ENCODE data around the gene CCDC85A.

Gene CCDC85A

GRCh38 chr2:56195563-56195962 is 11.8 kb downstream of the CCDC85A start:
- no peak for FAIRE-seq

GRCh38 chr2:56197816-56198215 is 14.0 kb downstream of the CCDC85A start:
- FAIRE-seq, result no peak

GRCh38 chr2:56198936-56199335 is 15.1 kb downstream of the CCDC85A start:
- no peak for FAIRE-seq

- no peak for FAIRE-seq
These were observed 15.7 kb downstream of the CCDC85A start for GRCh38 chr2:56199492-56199891.

GRCh38 chr2:56202381-56203121 is 18.8 kb downstream of the CCDC85A start:
- FAIRE-seq, result no peak

GRCh38 chr2:56204556-56204955 is 20.8 kb downstream of the CCDC85A start:
- no peak for FAIRE-seq

GRCh38 chr2:56206250-56206649 is 22.5 kb downstream of the CCDC85A start:
- no peak for FAIRE-seq

GRCh38 chr2:56207760-56208159 is 24.0 kb downstream of the CCDC85A start:
- FAIRE-seq, result no peak

- FAIRE-seq, result no peak
These were observed 24.6 kb downstream of the CCDC85A start for GRCh38 chr2:56208380-56208779.

- no peak for FAIRE-seq
These were observed 25.9 kb downstream of the CCDC85A start for GRCh38 chr2:56209701-56210100.

GRCh38 chr2:56210291-56210690 is 26.5 kb downstream of the CCDC85A start:
- FAIRE-seq, result no peak

- no peak for FAIRE-seq
These were observed 27.3 kb downstream of the CCDC85A start for GRCh38 chr2:56211048-56211447.

- FAIRE-seq, result no peak
These were observed 32.1 kb downstream of the CCDC85A start for GRCh38 chr2:56215911-56216310.

- FAIRE-seq, result no peak
These were observed 33.3 kb downstream of the CCDC85A start for GRCh38 chr2:56217106-56217505.

- no peak for FAIRE-seq
These were observed 38.7 kb downstream of the CCDC85A start for GRCh38 chr2:56222481-56222880.

GRCh38 chr2:56224316-56224715 is 40.5 kb downstream of the CCDC85A start:
- no peak for FAIRE-seq

- FAIRE-seq, result no peak
These were observed 44.0 kb downstream of the CCDC85A start for GRCh38 chr2:56227811-56228210.

GRCh38 chr2:56229397-56230060 is 45.7 kb downstream of the CCDC85A start:
- no peak for FAIRE-seq

GRCh38 chr2:56230156-56230555 is 46.4 kb downstream of the CCDC85A start:
- no peak for FAIRE-seq

GRCh38 chr2:56231361-56231760 is 47.6 kb downstream of the CCDC85A start:
- no peak for FAIRE-seq

GRCh38 chr2:56232912-56233311 is 49.1 kb downstream of the CCDC85A start:
- no peak for FAIRE-seq

GRCh38 chr2:56234241-56234640 is 50.5 kb downstream of the CCDC85A start:
- no peak for FAIRE-seq

GRCh38 chr2:56239030-56239429 is 55.2 kb downstream of the CCDC85A start:
- FAIRE-seq, result no peak

GRCh38 chr2:56239437-56239836 is 55.6 kb downstream of the CCDC85A start:
- FAIRE-seq, result no peak

- FAIRE-seq, result no peak
These were observed 56.4 kb downstream of the CCDC85A start for GRCh38 chr2:56240210-56240609.
